Ramos (cell line): ENCODE measurements around the gene STAT5B.

Experiments used
- in situ Hi-C: fragments of 300-500 bp; cut with MboI; formaldehyde crosslinking; loops from one replicate; pipeline ENCODE4 v1.14.3; 2022; ENCODE audit warnings: low sequenced_read_pairs; ENCODE audit not compliant: unreplicated experiment

Gene STAT5B

DNA sequence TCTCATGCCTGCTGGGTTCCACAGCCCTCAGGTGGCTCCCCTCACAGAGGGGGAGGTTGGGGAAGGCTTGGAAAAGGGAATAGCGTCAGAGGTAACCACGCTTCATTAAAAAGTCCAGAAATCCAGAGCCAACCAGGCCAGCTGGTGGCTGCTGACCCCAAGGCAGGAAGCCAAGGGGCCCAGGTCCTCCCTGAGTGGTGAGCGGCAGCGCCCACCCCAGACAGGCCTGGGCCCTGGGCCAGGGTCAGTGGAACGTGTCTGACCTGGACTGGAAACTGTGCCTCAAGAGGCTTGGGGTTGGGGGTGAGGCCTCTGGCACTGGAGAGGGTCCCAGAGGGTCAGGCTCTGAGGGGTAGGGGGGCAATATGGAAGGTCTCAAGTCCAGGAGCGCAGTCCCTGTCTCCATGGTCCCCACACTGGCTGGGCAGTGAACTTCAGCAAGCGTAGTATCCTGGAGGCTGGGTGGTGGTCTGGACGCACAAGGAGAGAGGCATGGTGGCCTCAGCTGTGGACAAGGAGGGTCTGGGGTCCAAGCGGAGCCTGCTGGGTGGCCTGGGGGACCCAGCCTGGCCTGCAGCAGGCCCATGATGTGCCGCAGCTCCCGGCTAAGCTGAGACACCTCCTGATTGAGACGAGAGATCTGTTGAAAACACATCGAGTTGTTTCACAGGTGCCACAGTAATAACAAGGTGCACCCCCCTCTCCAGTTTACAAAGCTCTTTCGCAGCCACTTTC lies 116.2 kb downstream of the STAT5B start:
- in situ Hi-C loops: no loop called here

DNA sequence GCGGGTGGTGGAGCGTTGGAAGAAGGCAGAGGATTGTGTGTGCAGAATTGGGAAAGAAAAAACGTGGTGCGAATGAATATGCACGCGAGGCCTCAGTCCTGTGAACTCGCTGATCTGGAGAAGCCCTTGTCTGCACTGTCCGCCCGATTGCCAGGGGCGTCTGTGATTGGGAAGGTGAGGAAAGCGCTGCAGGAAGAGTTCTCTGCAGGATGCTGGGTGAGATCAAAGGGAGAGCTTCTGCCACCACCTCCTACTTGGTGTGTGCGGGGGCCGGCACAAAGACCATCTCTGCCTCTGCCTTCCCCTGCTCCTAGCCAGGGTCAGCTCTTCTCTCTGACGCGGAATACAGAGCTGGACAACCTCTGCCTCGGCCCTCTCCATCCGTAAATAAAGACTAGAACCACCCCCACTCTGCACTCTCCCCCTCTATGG lies 120.6 kb downstream of the STAT5B start:
- in situ Hi-C loops: no loop called here

DNA sequence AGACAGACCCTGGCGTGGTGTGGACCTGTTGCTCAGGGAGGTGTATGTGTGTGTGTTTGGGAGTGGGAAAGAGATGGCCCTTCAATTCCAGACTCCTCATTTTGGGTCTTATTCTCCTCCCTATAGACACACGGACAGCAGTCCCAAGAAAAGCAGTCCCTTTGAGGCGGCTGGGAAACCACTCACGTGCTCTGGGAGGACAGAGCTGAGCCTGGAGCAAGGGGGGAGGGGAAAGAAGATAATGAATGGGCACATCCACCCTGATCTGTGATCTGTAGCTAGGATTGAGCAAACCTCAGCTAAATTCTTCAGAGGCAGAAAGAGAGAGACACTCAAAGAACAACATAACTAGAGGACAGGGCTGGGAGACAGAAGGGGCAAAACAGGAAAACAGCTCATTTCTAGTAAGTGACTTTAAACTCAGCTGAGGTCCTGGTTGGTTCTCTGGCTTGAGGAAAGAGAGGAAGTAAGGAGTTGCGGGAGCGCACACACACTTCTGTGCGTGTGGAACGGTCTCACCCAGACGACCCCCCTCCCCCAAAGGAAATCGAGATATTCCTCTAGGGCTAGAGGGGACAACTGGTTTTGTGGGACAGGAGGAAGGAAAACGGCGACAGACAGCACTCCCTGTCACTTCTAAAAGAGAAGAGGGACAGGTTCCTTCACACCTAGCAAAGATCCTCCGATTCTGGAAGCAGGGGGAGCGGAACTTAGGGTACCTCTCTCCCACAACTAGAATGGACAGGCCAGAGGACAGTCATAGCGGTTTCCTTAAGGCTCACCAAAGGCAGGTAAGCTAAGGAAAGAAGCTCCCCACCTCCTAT lies 122.1 kb downstream of the STAT5B start:
- in situ Hi-C loops: no loop called here
